GM10847 (cell line): ENCODE data around the gene C3orf70.

Experiments
- POLR2A ChIP-seq: IDR thresholded peaks from 2 replicates; pipeline ENCODE4 v1.6.1; 2011; ENCODE audit not compliant: insufficient read length; ENCODE audit errors: extremely low read depth

C3orf70 gene, protein sequence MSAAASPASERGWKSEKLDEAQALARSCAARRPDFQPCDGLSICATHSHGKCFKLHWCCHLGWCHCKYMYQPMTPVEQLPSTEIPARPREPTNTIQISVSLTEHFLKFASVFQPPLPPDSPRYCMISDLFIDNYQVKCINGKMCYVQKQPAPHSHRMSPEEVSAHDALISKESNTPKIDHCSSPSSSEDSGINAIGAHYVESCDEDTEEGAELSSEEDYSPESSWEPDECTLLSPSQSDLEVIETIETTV

GRCh38 chr3:185152410-185153170 is at the start of gene C3orf70:
Gene C3orf70, minus strand, starts transcription at chr3:185153060. Its CDS starts 237 bp downstream, at chr3:185152823.
- TF ChIP-seq POLR2A, result no peak

DNA sequence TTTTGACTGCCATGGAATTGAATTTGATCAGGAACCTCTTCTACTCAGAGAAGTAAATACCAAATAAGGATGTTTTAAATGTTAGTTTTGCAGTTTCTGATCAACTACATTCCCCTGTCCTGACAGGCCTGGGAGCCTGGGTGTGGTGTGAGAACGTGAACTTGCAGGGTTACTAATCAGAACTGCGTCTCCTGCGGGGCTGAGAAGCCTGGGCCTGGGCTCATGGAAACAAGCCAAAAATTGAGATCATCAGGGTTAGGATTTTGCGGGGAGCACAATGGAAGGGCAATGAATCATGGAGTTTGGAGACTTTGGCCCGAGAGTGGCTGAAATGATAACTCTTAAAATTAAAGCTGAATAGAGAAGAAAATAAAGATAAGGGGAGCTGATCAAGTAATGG is 47.8 kb upstream of the C3orf70 start:
- TF ChIP-seq POLR2A, result no peak

GRCh38 chr3:185199671-185200070 is 46.8 kb upstream of the C3orf70 start:
- no peak for TF ChIP-seq POLR2A

DNA sequence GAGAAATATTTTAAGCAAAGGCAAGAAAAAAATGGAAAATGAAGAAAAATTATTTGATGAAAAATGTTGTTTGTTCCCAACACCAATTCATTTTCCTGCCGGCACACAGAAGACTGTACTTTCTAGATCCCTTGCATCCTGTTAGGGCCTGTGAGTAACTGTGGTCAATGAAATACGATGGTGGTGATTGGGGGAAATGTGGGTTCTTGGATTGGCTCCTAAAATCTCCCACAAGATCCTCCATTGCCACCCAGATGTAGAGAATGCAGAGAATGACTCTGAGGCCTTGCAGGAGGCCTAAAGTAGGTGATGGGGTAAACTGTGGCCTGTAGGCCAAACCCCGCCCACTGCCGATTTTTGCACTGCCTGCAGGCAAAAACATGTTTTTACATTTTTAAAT is 46.3 kb upstream of the C3orf70 start:
- TF ChIP-seq POLR2A, result no peak

DNA sequence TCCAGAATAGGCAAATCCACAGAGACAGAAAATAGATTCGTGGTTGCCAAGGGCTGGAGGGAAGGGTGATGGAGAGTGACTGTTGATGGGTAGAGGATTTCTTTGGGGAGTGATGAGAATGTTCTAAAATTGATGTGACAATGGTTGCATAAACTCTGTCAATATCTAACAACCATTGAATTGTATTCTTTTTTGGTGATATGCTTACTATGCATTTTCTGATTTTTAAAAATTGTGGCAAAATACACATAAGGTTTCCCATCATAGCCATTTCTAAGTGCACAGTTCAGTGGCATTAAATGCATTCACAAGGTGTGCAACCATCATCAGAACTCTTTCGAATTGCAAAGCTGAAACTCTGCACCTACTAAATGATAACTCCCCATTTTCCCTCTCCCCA is 44.2 kb upstream of the C3orf70 start:
- no peak for TF ChIP-seq POLR2A

GRCh38 chr3:185195652-185196051 is 42.8 kb upstream of the C3orf70 start:
- TF ChIP-seq POLR2A, result no peak

DNA sequence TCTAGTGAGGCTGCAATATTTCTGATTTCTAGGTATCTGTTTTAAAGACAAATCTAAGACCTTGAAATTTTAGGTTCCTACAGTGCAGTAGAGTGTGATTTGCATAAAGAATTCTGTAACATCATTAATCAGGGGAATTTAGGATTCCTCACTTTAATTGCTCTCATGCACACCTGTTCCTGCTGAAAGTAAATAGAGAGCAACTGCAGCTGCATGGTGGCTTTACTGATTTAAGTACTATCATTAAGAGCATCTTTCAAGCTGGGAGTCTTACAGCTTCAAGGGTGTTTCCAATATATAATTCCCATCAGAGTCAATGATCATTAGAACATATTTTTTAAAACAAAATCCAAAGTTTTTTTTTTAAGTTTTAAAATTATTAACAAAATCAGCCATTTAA is 36.0 kb upstream of the C3orf70 start:
- TF ChIP-seq POLR2A, result no peak

GRCh38 chr3:185187391-185187790 is 34.5 kb upstream of the C3orf70 start:
- TF ChIP-seq POLR2A, result no peak

GRCh38 chr3:185176750-185177359 is 24.0 kb upstream of the C3orf70 start:
- no peak for TF ChIP-seq POLR2A

- no peak for TF ChIP-seq POLR2A
These were observed 22.6 kb upstream of the C3orf70 start for GRCh38 chr3:185175370-185175987.

GRCh38 chr3:185172086-185173049 is 19.5 kb upstream of the C3orf70 start:
- no peak for TF ChIP-seq POLR2A

DNA sequence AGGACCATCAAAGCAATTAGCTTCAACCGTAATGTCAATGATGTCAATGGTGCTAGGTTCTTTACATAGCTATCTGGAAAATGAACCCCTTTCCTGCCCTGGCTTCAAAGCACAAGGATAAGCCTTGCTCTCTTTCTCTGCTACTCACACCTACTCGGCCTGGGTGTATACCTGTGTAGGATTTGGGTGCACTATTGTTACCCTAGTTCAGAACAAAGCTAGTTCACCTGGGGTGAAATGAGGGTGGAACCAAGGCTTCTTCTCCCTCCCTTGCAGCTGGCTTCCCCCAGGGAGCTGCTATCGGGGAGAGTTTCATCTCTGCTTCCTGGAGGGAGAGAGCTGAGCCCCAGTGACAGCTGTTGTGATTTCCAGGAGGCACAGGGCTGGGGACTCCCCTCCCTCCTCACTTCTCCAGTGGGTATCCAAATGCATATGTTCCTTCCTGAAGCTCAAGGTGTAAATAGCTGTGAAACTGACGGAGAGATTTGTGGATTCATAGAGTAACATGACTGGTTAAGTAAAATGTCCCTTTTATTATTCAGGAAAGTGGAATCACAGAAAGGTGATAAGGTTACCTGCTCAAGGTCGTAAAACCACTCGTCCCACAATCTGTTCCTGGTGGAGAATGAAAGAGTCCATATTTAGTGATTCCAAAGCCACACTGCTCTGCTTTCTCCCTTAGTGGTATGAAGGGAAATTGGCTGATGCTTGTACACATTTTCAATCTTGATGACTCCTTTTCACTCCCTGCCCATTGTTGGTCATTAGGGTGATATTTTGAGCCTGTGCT is 11.8 kb upstream of the C3orf70 start:
- no peak for TF ChIP-seq POLR2A

- TF ChIP-seq POLR2A, result no peak
These were observed 9.8 kb upstream of the C3orf70 start for GRCh38 chr3:185162634-185163033.

DNA sequence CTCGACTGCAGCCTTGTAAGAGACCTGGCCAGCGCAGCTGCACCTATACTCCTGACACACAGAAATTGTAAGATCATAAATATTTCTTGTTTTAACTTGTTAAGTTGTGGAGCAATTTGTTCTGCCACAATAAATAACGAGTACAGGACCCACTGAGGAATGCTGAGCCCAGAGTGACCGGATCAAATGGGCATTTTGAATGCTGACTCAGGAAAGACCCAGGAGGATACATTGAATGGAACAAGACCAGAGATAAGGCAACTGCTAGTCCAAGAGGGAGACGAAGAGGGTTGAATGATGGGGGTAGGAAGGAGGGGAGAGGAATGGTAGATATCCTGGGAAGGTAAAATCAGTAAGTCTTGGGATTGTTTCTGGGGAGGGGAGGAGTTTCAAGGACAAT is 8.9 kb upstream of the C3orf70 start:
- no peak for TF ChIP-seq POLR2A

- TF ChIP-seq POLR2A, result no peak
These were observed 4.5 kb upstream of the C3orf70 start for GRCh38 chr3:185157347-185157746.
